ENCODE data around the gene ZEB1. TPM values are rescaled to one million over a fixed set of nuclear protein-coding genes. Genes with fewer than 3 reads are reported as not detected.
A peak's percentile ranks its signal among the peaks of the same experiment; 100 is the strongest.
"Not testable (repeated sequence)": the region's sequence is repeated elsewhere in the genome, so short reads cannot be mapped to it uniquely, and the experiment has no call there.

ZEB1 gene
- total RNA-seq, 4 donors from 2014 or later: 124 to 189 (median 154) TPM

GRCh38 chr10:31426401-31426800 is 107.4 kb downstream of the ZEB1 start:
- Histone ChIP-seq H3K4me3 (no peak overlapping the region), H3K9me3 (no peaks in the 10 kb centered on the region), H3K27me3 (no peaks in the 10 kb centered on the region), H3K4me1 (peaks cover 30 to 56% (median 38%) of the 10 kb centered on the region in 4 donors), H3K36me3 (no peaks in the 10 kb centered on the region), H3K27ac (replicated peaks in 1 of 4) (peak overlapping the region; percentile 10 to 37 (median 28))
- intact Hi-C loops (cut with DNase I): no loop called here
- no peak for DNase-seq (ENCODE audit: extremely low spot score)
- TF ChIP-seq POLR2A (IDR thresholded peaks at IDR 0.05; ENCODE audit: low read depth) (no peak), POLR2AphosphoS5 (IDR thresholded peaks at IDR 0.05) (no peak), EP300 (IDR thresholded peaks at IDR 0.05) (no peak), CTCF (IDR thresholded peaks at IDR 0.05) (no peak)
- 62% methylated on average over 3 of the region's 3 CpGs for WGBS

DNA sequence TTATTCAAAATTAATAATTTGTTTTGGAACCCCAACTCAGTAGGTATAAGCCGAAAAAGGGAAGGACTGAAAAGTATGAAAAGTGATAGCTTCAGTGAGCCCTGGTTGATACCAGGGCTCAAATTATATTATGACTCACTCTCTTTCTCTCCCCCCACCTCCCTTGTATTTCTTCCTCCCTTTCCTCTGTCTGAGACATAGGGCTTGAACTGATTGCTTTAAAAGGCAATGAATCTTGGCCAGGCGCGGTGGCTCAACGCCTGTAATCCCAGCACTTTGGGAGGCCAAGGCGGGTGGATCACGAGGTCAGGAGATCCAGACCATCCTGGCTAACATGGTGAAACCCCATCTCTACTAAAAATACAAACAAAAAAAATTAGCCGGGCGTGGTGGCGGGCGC is 108.3 kb downstream of the ZEB1 start:
- H3K27me3 ChIP-seq; H3K36me3 ChIP-seq; DNase-seq (ENCODE audit: extremely low spot score); H3K4me3 ChIP-seq; intact Hi-C loops (cut with DNase I); H3K9me3 ChIP-seq: not testable (repeated sequence)
- Histone ChIP-seq H3K4me1 (peaks cover 30 to 46% (median 35%) of the 10 kb centered on the region in 4 donors), H3K27ac (replicated peaks in 1 of 4) (peak overlapping the region in 2 of 4 donors; percentile 12 to 23)
- 96% methylated on average over 10 of the region's 10 CpGs for WGBS

DNA sequence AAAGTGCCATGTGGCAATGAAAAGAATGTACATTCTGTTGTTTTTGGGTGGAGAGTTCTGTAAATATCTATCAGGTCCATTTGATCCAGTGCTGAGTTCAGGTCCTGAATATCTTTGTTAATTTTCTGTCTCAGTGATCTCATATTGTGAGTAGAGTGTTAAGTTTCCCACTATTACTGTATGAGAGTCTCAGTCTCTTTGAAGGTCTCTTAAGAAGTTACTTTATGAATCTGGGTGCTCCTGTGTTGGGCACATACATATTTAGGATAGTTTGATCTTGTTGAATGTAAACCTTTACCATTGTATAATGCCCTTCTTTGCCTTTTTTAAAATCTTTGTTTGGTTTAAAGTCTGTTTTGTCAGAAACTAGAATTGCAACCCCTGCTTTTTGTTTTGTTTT is 109.5 kb downstream of the ZEB1 start:
- DNase-seq (ENCODE audit: extremely low spot score); intact Hi-C loops (cut with DNase I): not testable (repeated sequence)

DNA sequence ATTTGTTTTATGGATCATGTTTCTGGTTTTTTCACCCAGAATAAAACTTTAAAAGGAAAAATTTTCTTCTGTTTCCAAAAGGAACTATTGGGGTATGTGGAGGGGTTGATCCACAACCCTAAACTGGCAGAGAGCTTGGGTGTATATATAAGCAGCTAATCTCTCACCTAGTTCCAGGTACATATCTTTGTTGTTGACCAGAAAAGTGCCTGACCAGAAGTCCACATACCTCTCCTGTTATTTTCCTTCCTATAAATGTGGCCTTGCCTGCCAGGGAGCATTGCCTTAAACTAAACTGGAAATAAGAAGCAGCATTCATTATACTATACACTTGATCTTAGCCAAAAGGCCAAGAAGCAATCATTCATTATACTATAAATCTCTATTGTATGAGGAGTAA is 112.0 kb downstream of the ZEB1 start:
- TF ChIP-seq EP300 (IDR thresholded peaks at IDR 0.05) (no peak), POLR2AphosphoS5 (IDR thresholded peaks at IDR 0.05) (no peak), CTCF (IDR thresholded peaks at IDR 0.05) (no peak), POLR2A (IDR thresholded peaks at IDR 0.05; ENCODE audit: low read depth) (no peak)
- Histone ChIP-seq H3K27ac (replicated peaks in 1 of 4) (no peak overlapping the region), H3K9me3 (no peaks in the 10 kb centered on the region), H3K4me1 (peaks cover 13 to 25% (median 19%) of the 10 kb centered on the region in 4 donors), H3K36me3 (no peaks in the 10 kb centered on the region), H3K4me3 (no peak overlapping the region), H3K27me3 (no peaks in the 10 kb centered on the region)
- intact Hi-C loops (cut with DNase I): no loop called here
- DNase-seq (ENCODE audit: extremely low spot score): no peak

More for the DNA sequence above, 109.5 kb downstream of the ZEB1 start:
- not testable (repeated sequence) for H3K27ac ChIP-seq (replicated peaks in 1 of 4); H3K4me3 ChIP-seq; H3K27me3 ChIP-seq; H3K36me3 ChIP-seq; H3K9me3 ChIP-seq
- H3K4me1 ChIP-seq: peaks cover 32 to 43% (median 37%) of the 10 kb centered on the region in 4 donors

GRCh38 chr10:31437959-31438358 is 118.9 kb downstream of the ZEB1 start:
- H3K27ac ChIP-seq (replicated peaks in 1 of 4): no peak overlapping the region
- 90% methylated on average over 4 of the region's 4 CpGs for WGBS
- TF ChIP-seq POLR2AphosphoS5 (IDR thresholded peaks at IDR 0.05): no peak
- TF ChIP-seq CTCF (IDR thresholded peaks at IDR 0.05): no peak
- no peak for TF ChIP-seq POLR2A (IDR thresholded peaks at IDR 0.05; ENCODE audit: low read depth)
- TF ChIP-seq EP300 (IDR thresholded peaks at IDR 0.05): no peak
- H3K36me3 ChIP-seq: no peaks in the 10 kb centered on the region
- no peak overlapping the region for H3K4me3 ChIP-seq
- no peaks in the 10 kb centered on the region for H3K27me3 ChIP-seq
- DNase-seq (ENCODE audit: extremely low spot score): no peak
- intact Hi-C loops (cut with DNase I): no loop called here
- H3K9me3 ChIP-seq: no peaks in the 10 kb centered on the region
- H3K4me1 ChIP-seq: peaks cover 0 to 11% (median 6%) of the 10 kb centered on the region in 4 donors

DNA sequence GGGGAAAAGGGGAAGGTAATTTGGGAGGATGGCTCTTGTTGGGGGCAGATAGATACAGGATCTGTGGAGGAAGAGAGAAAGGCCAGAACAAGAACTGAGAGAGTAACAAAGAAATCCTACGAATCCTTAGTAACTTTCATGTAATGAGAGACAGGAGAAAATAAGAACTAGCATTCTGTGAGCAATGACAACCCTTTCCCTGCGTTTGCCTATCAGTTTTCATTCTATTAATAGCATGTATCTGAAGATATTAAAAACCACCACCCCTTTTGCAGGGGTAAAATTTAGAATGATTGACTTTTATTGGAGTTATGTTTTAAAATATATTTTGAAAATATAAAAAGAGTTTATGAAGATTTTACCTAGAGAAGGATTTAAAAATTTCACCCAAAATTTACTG is 132.8 kb downstream of the ZEB1 start:
- no peaks in the 10 kb centered on the region for H3K36me3 ChIP-seq
- no peak overlapping the region for H3K27ac ChIP-seq (replicated peaks in 1 of 4)
- peaks cover 0 to 6% (median 0%) of the 10 kb centered on the region in 4 donors for H3K9me3 ChIP-seq
- DNase-seq (ENCODE audit: extremely low spot score): no peak
- H3K4me3 ChIP-seq: no peak overlapping the region
- intact Hi-C loops (cut with DNase I): no loop called here
- 79% methylated on average over 2 of the region's 2 CpGs for WGBS
- H3K4me1 ChIP-seq: peaks cover 0 to 7% (median 0%) of the 10 kb centered on the region in 4 donors
- TF ChIP-seq POLR2A (IDR thresholded peaks at IDR 0.05; ENCODE audit: low read depth) (no peak), CTCF (IDR thresholded peaks at IDR 0.05) (no peak), POLR2AphosphoS5 (IDR thresholded peaks at IDR 0.05) (no peak), EP300 (IDR thresholded peaks at IDR 0.05) (no peak)
- no peaks in the 10 kb centered on the region for H3K27me3 ChIP-seq

Data from esophagus muscularis mucosa (tissue), 4 donors.